ENCODE results near the gene KLHDC10.
"Not testable (repeated sequence)": the region's sequence is repeated elsewhere in the genome, so short reads cannot be mapped to it uniquely, and the experiment has no call there.

The KLHDC10 gene

GRCh38 chr7:130118294-130118693, 48.0 kb downstream of the KLHDC10 start:
- DNase-seq (ENCODE audit: low spot score) = no peak

GRCh38 chr7:130118801-130119200, 48.5 kb downstream of the KLHDC10 start:
- no peak for DNase-seq (ENCODE audit: low spot score)

GRCh38 chr7:130123501-130123900, 53.2 kb downstream of the KLHDC10 start:
- DNase-seq (ENCODE audit: low spot score) = no peak

- DNase-seq (ENCODE audit: low spot score) = peak; percentile 55
These were observed 54.4 kb downstream of the KLHDC10 start for GRCh38 chr7:130124711-130125110.

GRCh38 chr7:130126840-130127239, 56.5 kb downstream of the KLHDC10 start:
- DNase-seq (ENCODE audit: low spot score) = not testable (repeated sequence)

GRCh38 chr7:130127404-130127803, 57.1 kb downstream of the KLHDC10 start:
- no peak for DNase-seq (ENCODE audit: low spot score)

GRCh38 chr7:130127821-130128317, 57.5 kb downstream of the KLHDC10 start:
- DNase-seq (ENCODE audit: low spot score) = no peak

- DNase-seq (ENCODE audit: low spot score) = no peak
These were observed 58.7 kb downstream of the KLHDC10 start for GRCh38 chr7:130129011-130129411.

GRCh38 chr7:130131191-130131834, 61.0 kb downstream of the KLHDC10 start:
- DNase-seq (ENCODE audit: low spot score) = no peak

GRCh38 chr7:130131964-130132875, 61.9 kb downstream of the KLHDC10 start:
- no peak for DNase-seq (ENCODE audit: low spot score)

GRCh38 chr7:130133029-130133782, 62.9 kb downstream of the KLHDC10 start:
- no peak for DNase-seq (ENCODE audit: low spot score)

- no peak for DNase-seq (ENCODE audit: low spot score)
These were observed 63.8 kb downstream of the KLHDC10 start for GRCh38 chr7:130134106-130134636.

- DNase-seq (ENCODE audit: low spot score) = no peak
These were observed 64.4 kb downstream of the KLHDC10 start for GRCh38 chr7:130134726-130135125.

- no peak for DNase-seq (ENCODE audit: low spot score)
These were observed 65.2 kb downstream of the KLHDC10 start for GRCh38 chr7:130135208-130136205.

- no peak for DNase-seq (ENCODE audit: low spot score)
These were observed 66.3 kb downstream of the KLHDC10 start for GRCh38 chr7:130136579-130137167.

GRCh38 chr7:130137207-130137606, 66.9 kb downstream of the KLHDC10 start:
- DNase-seq (ENCODE audit: low spot score) = no peak

GRCh38 chr7:130139193-130139960, 69.0 kb downstream of the KLHDC10 start:
- DNase-seq (ENCODE audit: low spot score) = no peak

GRCh38 chr7:130140551-130141160, 70.3 kb downstream of the KLHDC10 start:
- DNase-seq (ENCODE audit: low spot score) = no peak
